ENCODE results near the gene STMN3.

Gene STMN3

DNA sequence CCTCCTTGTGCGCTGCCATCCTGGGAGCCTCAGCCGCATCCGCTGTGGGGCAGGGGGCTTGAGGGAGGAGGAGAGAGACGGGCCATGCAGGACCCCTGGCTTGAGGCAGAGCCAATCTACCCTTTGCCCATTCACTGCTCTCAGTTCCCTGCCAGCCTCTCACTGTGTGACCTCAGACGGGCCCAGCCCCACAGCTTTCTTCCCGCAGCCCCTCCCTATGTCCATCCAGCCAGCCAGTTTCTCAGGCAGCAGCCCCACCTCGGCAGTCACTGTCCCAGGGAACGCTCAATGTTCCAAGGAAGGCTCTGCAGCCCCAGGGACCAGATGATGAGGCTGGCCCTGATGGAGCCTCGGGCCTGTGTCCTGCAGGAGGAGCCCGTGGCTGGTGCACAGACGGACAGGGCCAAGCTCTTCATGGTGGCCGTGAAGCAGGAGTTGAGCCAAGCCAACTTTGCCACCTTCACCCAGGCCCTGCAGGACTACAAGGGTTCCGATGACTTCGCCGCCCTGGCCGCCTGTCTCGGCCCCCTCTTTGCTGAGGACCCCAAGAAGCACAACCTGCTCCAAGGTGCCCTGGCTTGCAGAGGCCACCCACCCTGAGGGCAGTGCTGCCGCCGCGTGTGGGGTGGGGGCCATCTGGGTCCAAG, 39.3 kb upstream of the STMN3 start:
- no peak for DNase-seq (ENCODE audit: low read depth)

GRCh38 chr20:63691711-63692435, 38.6 kb upstream of the STMN3 start:
- DNase-seq (ENCODE audit: low read depth) = no peak

DNA sequence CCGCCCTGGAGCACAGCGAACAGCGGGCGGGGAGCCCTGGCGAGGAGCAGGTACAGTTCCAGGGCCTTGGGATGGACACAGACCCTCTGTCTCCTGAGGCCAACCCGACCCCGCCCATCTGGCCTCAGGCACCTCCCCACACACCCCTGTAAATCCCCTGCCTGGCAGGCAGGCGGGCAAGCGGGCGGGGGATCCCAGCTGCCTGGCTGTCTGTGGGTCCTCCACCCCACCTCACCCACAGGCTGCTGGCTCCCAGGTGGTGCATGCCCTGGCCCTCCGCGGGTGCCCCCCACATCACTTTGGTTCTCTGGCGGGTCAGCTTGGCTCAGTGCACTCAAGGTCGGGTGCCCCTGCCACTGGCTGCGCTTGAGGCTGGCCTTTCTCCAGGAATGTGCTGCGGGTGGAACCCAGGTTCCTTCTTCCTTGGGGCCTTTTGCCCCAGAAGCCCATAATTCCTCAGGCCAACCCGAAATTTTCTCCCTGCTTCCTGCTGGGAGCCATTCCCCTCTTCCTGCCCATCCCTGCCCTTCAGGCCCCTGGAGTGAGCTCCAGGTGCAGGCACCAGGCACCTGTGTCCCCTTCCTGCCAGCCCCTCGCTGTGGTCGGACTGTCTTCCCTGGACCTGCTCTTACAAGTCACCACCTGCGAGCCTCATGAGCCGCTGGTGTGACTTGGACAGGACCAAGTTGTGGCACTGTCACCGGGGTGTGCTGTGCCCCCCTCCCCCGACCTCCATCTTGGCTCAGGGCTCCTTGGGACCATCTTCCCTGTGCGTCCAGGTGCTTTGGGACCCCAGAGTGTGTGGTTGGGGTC, 37.9 kb upstream of the STMN3 start:
- DNase-seq (ENCODE audit: low read depth) = no peak

DNA sequence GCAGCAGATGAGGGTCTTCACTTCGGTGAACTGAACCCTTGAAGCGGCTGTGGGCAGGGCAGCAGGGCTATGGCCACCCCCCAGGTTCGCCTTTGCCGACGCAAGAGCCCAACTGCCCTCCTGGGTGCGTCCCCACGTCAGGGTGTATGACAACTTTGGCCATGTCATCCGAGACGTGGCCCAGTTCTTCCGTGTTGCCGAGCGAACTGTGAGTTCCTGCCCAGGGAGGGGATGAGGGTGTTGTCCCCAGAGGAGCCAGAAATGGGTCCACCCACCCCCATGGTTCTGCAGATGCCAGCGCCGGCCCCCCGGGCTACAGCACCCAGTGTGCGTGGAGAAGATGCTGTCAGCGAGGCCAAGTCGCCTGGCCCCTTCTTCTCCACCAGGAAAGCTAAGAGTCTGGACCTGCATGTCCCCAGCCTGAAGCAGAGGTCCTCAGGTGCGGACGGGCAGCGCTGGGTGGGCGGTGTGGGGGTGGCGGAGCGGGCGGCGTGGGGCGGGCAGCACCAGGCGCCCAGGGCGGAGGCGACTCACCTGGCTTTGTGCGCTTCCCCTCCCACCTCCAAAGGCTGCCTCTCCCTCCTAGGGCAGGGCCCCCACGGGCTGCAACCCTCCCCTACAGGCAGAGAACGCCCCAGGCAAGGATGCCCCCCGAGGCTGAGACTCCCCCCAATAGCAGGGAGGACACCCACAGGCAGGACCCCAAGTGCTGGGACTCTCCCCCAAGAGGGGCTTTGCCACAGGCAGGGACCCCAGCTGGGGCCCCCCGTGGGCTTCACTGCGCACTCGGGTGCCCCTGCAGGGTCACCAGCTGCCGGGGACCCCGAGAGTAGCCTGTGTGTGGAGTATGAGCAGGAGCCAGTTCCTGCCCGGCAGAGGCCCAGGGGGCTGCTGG, 37.0 kb upstream of the STMN3 start:
- DNase-seq (ENCODE audit: low read depth) = no peak

DNA sequence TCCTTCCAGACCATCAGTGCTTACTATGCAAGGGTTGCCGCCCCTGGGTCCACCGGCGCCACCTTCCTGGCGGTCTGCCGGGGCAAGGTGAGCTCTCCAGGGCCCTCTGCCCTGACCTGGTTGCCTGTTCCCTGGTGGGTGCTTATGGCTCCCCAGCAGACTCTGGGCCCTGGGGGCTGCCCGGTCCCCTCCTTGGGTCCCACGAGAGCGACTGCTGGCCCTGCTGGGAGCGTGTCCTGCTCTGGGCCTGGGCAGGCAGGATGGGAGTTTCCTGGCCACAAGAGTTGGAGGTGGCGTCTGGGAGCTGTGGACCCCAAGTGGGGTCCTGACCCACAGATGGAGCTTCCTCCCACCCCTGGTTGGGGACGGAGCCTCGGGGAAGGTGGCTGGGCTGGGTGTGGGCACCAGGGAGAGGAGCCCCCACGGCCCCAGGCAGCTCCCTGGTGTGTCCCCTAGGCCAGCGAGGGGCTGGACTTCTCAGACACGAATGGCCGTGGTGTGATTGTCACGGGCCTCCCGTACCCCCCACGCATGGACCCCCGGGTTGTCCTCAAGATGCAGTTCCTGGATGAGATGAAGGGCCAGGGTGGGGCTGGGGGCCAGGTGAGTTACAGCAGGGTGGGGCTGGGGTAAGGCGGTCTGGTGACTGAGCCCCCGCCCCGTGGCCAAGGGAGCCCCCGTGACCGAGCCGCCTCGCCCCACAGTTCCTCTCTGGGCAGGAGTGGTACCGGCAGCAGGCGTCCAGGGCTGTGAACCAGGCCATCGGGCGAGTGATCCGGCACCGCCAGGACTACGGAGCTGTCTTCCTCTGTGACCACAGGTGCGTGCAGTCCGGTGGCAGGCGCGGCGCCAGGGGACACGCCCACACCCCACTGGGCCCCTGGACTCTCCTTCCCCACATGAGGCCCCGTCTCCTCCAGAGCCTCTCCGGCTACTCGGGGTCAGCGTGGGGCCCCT, 36.1 kb upstream of the STMN3 start:
- DNase-seq (ENCODE audit: low read depth) = no peak

DNA sequence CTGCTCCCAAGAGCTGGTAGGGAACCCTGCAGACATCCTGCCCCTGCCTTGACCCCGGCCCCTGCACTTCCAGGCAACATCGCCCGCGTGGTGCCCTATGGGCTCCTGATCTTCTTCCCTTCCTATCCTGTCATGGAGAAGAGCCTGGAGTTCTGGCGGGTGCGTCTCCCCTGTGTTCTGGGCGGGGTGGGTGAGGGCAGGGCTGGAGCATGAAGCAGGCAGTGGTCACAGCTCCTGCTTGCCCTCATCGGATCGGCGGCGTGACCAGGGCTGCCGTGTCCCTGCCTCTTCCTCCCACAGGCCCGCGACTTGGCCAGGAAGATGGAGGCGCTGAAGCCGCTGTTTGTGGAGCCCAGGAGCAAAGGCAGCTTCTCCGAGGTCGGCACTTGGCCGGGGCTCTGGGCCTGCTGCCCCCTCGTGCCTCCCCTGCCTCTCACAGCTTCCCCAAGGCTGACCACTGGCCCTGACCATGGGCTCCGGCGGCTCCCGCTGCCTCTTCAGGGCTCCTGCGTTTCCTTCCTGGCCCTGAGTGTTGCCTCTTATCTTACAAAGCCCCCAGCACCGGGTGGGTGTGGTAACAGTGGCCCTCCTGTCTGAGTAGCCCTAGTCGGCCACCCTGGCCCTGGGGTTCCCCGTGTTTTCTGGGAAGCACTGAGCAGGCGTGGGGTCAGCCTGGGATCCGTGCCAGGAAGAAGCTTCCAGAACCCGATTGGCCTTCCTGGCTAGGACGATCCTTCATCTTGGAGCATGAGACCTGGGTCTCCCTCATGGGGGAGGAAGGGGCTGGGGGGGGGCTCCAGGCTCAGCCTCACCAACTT, 35.2 kb upstream of the STMN3 start:
- DNase-seq (ENCODE audit: low read depth) = no peak

GRCh38 chr20:63687419-63688178, 34.4 kb upstream of the STMN3 start:
- DNase-seq (ENCODE audit: low read depth) = no peak

GRCh38 chr20:63686492-63687321, 33.5 kb upstream of the STMN3 start:
- no peak for DNase-seq (ENCODE audit: low read depth)

GRCh38 chr20:63686094-63686491, 32.9 kb upstream of the STMN3 start:
- DNase-seq (ENCODE audit: low read depth) = no peak

GRCh38 chr20:63685269-63686026, 32.2 kb upstream of the STMN3 start:
- no peak for DNase-seq (ENCODE audit: low read depth)

DNA sequence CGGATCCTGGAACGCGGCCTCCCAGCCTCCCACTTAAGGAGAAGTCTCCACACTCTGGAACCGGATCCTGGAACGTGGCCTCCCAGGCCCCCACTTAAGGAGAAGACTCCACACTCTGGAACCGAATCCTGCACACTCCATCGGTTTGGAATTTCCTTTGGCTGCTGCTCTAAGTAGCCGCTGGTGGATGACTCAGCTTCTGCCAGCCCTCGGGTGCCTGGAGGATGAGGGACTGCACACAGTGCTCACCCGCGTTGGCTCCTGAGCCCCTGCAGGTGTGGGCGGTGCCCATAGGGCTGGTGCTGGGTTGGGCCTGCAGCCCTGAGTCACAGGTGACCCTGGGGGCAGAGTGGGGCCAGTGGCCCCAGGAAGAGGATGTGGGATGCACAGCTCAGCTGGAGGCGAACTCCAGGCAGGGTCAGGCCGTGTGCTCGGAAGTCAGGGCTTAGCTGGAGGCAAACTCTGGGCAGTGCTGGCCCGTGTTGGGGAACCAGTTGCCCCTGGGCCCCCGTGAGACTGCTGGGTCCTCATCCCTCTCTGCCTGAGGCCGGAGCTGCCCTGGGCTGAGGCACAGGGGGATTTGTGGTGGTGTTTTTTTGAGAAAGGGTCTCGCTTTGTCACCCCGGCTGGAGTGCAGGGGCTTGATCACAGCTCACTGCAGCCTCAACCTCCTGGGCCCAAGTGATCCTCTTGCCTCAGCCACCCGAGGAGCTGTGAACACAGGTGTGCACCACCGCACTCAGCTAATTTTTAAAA, 29.3 kb upstream of the STMN3 start:
- no peak for DNase-seq (ENCODE audit: low read depth)

- DNase-seq (ENCODE audit: low read depth) = no peak
These were observed 28.5 kb upstream of the STMN3 start for GRCh38 chr20:63681609-63682142.

GRCh38 chr20:63680857-63681608, 27.8 kb upstream of the STMN3 start:
- no peak for DNase-seq (ENCODE audit: low read depth)

GRCh38 chr20:63680427-63680826, 27.2 kb upstream of the STMN3 start:
- DNase-seq (ENCODE audit: low read depth) = no peak

DNA sequence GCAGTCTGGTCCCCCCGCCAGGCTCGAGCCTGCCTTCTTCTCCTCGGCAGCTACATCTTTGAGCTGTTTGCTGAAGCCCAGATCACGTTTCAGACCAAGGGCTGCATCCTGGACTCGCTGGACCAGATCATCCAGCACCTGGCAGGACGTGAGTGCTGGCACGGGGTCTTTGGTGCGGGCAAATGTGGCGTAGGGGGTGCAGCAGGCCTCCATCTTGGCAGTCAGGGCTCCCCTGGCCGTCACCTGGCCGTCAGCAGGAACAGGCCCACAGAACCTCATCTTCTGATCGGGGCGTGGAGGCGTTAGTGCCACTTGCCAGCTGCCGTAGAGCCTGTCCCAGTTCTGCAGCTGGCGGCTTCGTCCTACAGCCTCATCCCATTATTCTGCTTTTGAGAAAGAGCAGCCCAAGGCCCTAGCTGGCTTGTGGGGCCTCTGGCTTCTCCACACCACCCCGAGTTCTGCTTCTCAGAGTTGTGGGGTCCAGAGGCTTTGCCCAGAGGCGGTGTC, 26.6 kb upstream of the STMN3 start:
- DNase-seq (ENCODE audit: low read depth) = no peak

Data from T follicular helper cell (primary cell).